Measurements from ENCODE around the gene P2RX7. TPM values are rescaled to one million over a fixed set of nuclear protein-coding genes. Genes with fewer than 3 reads are reported as not detected.

Gene P2RX7
- total RNA-seq, 1 experiment from 2014 or later: 2.4 TPM

GRCh38 chr12:121229826-121230537 is 97.3 kb downstream of the P2RX7 start:
- DNase-seq (ENCODE audit: low spot score): peak; percentile 66

DNA sequence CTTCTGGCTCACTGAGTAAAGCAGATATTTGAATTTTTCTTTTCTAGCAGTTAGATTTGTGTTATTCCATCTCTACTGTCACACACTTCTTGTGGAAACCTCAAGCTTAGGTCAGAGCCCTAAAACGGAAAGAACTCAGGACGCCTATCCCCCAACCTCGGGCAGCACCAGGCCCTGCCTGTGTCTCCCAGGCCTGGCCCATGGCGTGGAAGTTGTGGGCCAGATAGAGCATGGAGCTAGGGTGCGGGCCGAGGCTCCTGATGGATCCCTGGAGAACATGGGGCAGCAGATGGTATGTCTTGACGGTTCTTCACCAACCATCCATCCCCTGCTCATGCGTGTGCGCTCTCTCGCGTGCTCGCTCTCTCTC is 97.8 kb downstream of the P2RX7 start:
- DNase-seq (ENCODE audit: low spot score): no peak

DNA sequence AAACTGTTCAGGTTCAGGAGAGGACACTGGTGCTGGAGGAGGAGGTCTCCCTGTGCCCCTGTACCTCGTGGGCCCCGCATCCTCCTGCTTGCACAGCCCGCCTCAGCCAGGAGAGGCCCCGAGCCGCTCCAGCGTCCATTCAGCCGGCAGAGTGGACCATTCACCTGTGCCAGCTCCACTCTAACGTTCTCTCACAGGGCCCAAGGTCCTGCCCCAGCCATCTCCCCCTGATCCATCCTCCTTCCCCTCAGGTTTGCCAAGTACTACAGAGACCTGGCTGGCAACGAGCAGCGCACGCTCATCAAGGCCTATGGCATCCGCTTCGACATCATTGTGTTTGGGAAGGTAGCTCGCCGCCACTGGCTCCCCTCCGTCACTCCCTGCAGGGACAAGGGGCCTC is 99.5 kb downstream of the P2RX7 start:
- DNase-seq (ENCODE audit: low spot score): no peak

GRCh38 chr12:121232977-121233627 is 100.4 kb downstream of the P2RX7 start:
- no peak for DNase-seq (ENCODE audit: low spot score)

DNA sequence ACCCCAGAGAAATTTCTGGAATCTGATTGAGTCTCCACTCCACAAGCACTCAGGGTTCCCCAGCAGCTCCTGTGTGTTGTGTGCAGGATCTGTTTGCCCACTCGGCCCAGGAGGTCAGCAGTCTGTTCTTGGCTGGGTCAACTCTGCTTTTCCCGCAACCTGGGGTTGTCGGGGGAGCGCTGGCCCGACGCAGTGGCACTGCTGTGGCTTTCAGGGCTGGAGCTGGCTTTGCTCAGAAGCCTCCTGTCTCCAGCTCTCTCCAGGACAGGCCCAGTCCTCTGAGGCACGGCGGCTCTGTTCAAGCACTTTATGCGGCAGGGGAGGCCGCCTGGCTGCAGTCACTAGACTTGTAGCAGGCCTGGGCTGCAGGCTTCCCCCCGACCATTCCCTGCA is 100.9 kb downstream of the P2RX7 start:
- DNase-seq (ENCODE audit: low spot score): no peak

- DNase-seq (ENCODE audit: low spot score): no peak
Observed at GRCh38 chr12:121236776-121237175, 104.1 kb downstream of the P2RX7 start.

- no peak for DNase-seq (ENCODE audit: low spot score)
Observed at GRCh38 chr12:121237415-121237814, 104.7 kb downstream of the P2RX7 start.

Other genes starting within 250 kb of the P2RX7 start
- gene SPPL3, start 228.5 kb upstream of the P2RX7 start, total RNA-seq (2014; rRNA removed; shearing (Covaris generic)): 4.0 and 4.7 TPM in 2 replicates
- gene HNF1A, start 154.3 kb upstream of the P2RX7 start, total RNA-seq (2014; rRNA removed; shearing (Covaris generic)): not detected in 2 replicates
- 8.1 and 15.5 TPM in 2 replicates for gene C12orf43, start 116.4 kb upstream of the P2RX7 start, total RNA-seq (2014; rRNA removed; shearing (Covaris generic))
- 5.3 and 9.2 TPM in 2 replicates for gene OASL, start 93.6 kb upstream of the P2RX7 start, total RNA-seq (2014; rRNA removed; shearing (Covaris generic))
- 52.3 and 61.7 TPM in 2 replicates for gene P2RX4, start 77.3 kb downstream of the P2RX7 start, total RNA-seq (2014; rRNA removed; shearing (Covaris generic))
- gene CAMKK2, start 163.8 kb downstream of the P2RX7 start, total RNA-seq (2014; rRNA removed; shearing (Covaris generic)): 3.2 and 4.1 TPM in 2 replicates
- gene ANAPC5, start 219.5 kb downstream of the P2RX7 start, total RNA-seq (2014; rRNA removed; shearing (Covaris generic)): 128 and 134 TPM in 2 replicates